ENCODE results near the gene CTSS. TPM values are rescaled to one million over a fixed set of nuclear protein-coding genes. Genes with fewer than 3 reads are reported as not detected.

Gene CTSS
- total RNA-seq, 1 experiment from 2014 or later: not detected

DNA sequence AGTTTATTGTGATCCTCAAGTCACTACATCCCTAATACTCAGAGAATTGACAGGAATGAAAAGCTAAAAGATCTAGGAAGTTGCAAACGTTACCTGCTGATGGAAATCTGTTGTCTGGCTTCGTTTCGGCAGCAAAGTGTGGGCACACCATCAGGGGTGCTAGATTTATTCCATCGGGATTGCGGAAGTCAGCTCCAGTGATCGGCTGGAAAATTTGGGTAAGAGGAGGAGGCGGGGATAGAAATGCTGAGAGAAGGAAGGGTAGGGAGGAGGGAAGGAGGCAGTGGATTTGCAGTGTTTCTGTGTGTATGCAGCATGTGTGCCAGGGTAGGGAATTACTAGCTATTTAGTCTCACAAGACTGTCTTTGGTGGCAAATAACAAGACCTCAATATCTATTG, 42.5 kb upstream of the CTSS start, which contains the start of gene CTSK:
TSS of gene CTSK (minus strand) at position 140 of the 400 bp plus-strand sequence. CDS start 1,455 bp downstream, outside the sequence.
- H4K20me1 ChIP-seq (ENCODE audit: control insufficient read depth, insufficient read depth, insufficient read length): no peaks in the 10 kb centered on the region

More for the DNA sequence above, 42.5 kb upstream of the CTSS start, which contains the start of gene CTSK:
- Histone ChIP-seq H2AK5ac (ENCODE audit: insufficient read length, low read length) (no peak within 1 kb of the TSS), H3K23me2 (ENCODE audit: insufficient read length, low read depth, low read length, poor library complexity, severe bottlenecking) (no peaks in the 10 kb centered on the region), H3K27me3 (ENCODE audit: insufficient read depth, low read length) (no peaks in the 10 kb centered on the region), H3K9me3 (ENCODE audit: control insufficient read depth, low read depth, low read length) (no peaks in the 10 kb centered on the region), H2BK15ac (ENCODE audit: low read depth, low read length) (no peak within 1 kb of the TSS), H3K9ac (ENCODE audit: extremely low read depth, insufficient read length, low read length) (no peak within 1 kb of the TSS), H3K56ac (ENCODE audit: insufficient read length, low read depth, low read length) (no peak within 1 kb of the TSS), H3T11ph (ENCODE audit: low read length) (no peak within 1 kb of the TSS), H3K14ac (ENCODE audit: insufficient read depth, low read length) (no peak within 1 kb of the TSS), H3K79me2 (ENCODE audit: insufficient read depth, low read length) (no peaks in the 10 kb centered on the region), H4K8ac (replicated peaks; ENCODE audit: insufficient read length, low read depth, low read length) (no peak within 1 kb of the TSS), H2BK120ac (ENCODE audit: low read depth, low read length, poor library complexity, severe bottlenecking) (no peak within 1 kb of the TSS), H3K27ac (ENCODE audit: insufficient read length, low read depth, low read length) (no peak within 1 kb of the TSS), H2BK5ac (ENCODE audit: insufficient read length, low read length) (no peak within 1 kb of the TSS), H4K91ac (ENCODE audit: insufficient read length, low read depth, low read length) (no peak within 1 kb of the TSS), H3K4me2 (ENCODE audit: insufficient read depth, insufficient read length, low read length) (no peak within 1 kb of the TSS), H4K5ac (ENCODE audit: insufficient read length, low read depth, low read length) (no peak within 1 kb of the TSS), H2AFZ (ENCODE audit: low read length) (no peak within 1 kb of the TSS), H3K18ac (ENCODE audit: insufficient read length, low read depth, low read length) (no peak within 1 kb of the TSS), H3K23ac (ENCODE audit: insufficient read length, low read depth, low read length) (no peak within 1 kb of the TSS), H2BK20ac (ENCODE audit: low read depth, low read length, poor library complexity, severe bottlenecking) (no peak within 1 kb of the TSS), H2BK12ac (ENCODE audit: insufficient read length, low read depth, low read length) (no peak within 1 kb of the TSS), H3K4me1 (ENCODE audit: insufficient read depth, low read length) (peaks cover 13% of the 10 kb centered on the region; the same call in 1 of the 2 replicates), H3K4ac (ENCODE audit: low read depth, low read length) (no peak within 1 kb of the TSS), H3K79me1 (ENCODE audit: insufficient read depth, low read depth, low read length, poor library complexity, severe bottlenecking) (no peaks in the 10 kb centered on the region)
- Mint-ChIP-seq H3K4me1 (peaks cover 29 to 32% of the 10 kb centered on the region in 2 experiments), H3K27ac (no peak within 1 kb of the TSS; a peak in 1 of 7 replicates), H3K27me3 (ENCODE audit: low read depth) (no peaks in the 10 kb centered on the region), H3K4me3 (peak within 1 kb of the TSS in 1 of 2 experiments; percentile 72; a peak in 4 of 5 replicates), H3K36me3 (ENCODE audit: insufficient read depth in 1 of 3, low read depth in 3 of 3) (no peaks in the 10 kb centered on the region; a peak in 2 of 7 replicates), H3K9me3 (no peaks in the 10 kb centered on the region)
- no CpG with 5 or more reads among the region's 7 CpGs for WGBS (ENCODE audit: extremely low coverage, insufficient read length, low lambda C conversion rate)
- TF ChIP-seq, protein P1, sequence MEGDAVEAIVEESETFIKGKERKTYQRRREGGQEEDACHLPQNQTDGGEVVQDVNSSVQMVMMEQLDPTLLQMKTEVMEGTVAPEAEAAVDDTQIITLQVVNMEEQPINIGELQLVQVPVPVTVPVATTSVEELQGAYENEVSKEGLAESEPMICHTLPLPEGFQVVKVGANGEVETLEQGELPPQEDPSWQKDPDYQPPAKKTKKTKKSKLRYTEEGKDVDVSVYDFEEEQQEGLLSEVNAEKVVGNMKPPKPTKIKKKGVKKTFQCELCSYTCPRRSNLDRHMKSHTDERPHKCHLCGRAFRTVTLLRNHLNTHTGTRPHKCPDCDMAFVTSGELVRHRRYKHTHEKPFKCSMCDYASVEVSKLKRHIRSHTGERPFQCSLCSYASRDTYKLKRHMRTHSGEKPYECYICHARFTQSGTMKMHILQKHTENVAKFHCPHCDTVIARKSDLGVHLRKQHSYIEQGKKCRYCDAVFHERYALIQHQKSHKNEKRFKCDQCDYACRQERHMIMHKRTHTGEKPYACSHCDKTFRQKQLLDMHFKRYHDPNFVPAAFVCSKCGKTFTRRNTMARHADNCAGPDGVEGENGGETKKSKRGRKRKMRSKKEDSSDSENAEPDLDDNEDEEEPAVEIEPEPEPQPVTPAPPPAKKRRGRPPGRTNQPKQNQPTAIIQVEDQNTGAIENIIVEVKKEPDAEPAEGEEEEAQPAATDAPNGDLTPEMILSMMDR (conservative IDR thresholded peaks at IDR 0.05): no peak
- no peak for DNase-seq
